SK-N-SH (cell line): Measurements from ENCODE around the gene COL28A1. TPM values are rescaled to one million over a fixed set of nuclear protein-coding genes. Genes with fewer than 3 reads are reported as not detected.

ENCODE experiments used
- CTCF ChIA-PET: fragments of 300-600, 350-600 bp; formaldehyde crosslinking; extraction: SDS; loops from one replicate; lab custom pipeline; 2021; lab: Yijun Ruan, JAX
- POLR2A ChIA-PET: fragments of 350-600 bp; sonication (Branson Sonifier 250); formaldehyde crosslinking; extraction: SDS; loops from one replicate; lab custom pipeline; 2020; ENCODE audit warnings: antibody characterized with exemption, inconsistent platforms; lab: Yijun Ruan, JAX
- DNase-seq: peaks from one replicate; pipeline ENCODE4 v3.0.0; 2012
- H2AFZ ChIP-seq: fragments of 200-600 bp; sonication (generic); 2 replicates; pipeline ENCODE4 v1.8.1; 2016; ENCODE audit warnings: antibody characterized with exemption, mild to moderate bottlenecking, low read depth
- H3F3A ChIP-seq: fragments of 200-600 bp; sonication (generic); replicated peaks from 2 replicates; pipeline ENCODE3; 2016; ENCODE audit warnings: antibody characterized with exemption, mild to moderate bottlenecking; ENCODE audit not compliant: insufficient read depth
- H3K27ac ChIP-seq, 2 experiments: fragments of 200-500 bp in 1 of 2; fragments of 200-600 bp in 1 of 2; sonication (Bioruptor generic) in 1 of 2; sonication (generic), shearing (Covaris generic) in 1 of 2; 2 replicates each; pipeline versions ENCODE4 v1.5.1 to v1.6.1; 2014 to 2016; ENCODE audit warnings: low read depth in 2 of 2, inconsistent platforms in 1 of 2, low read length in 1 of 2, mild to moderate bottlenecking in 1 of 2, mixed read lengths in 1 of 2
- H3K27me3 ChIP-seq: fragments of 200-600 bp; sonication (generic), shearing (Covaris generic); 2 replicates; pipeline ENCODE4 v1.6.1; 2016; ENCODE audit warnings: mixed run types; ENCODE audit not compliant: insufficient read depth
- H3K36me3 ChIP-seq, 2 experiments: fragments of 200-500 bp in 1 of 2; fragments of 200-600 bp in 1 of 2; sonication (Bioruptor generic) in 1 of 2; sonication (generic) in 1 of 2; replicated peaks in 1 of 2; 2 replicates each; pipeline versions ENCODE3 to v1.5.1; 2014 to 2016; ENCODE audit warnings: low read length in 1 of 2, mild to moderate bottlenecking in 1 of 2; ENCODE audit not compliant: insufficient read depth in 2 of 2, control insufficient read depth in 1 of 2
- H3K4me1 ChIP-seq, 2 experiments: fragments of 200-500 bp in 1 of 2; fragments of 200-600 bp in 1 of 2; sonication (Bioruptor generic) in 1 of 2; sonication (generic), shearing (Covaris generic) in 1 of 2; 2 replicates each; pipeline versions ENCODE4 v1.5.1 to v1.6.1; 2014 to 2016; ENCODE audit warnings: low read depth in 1 of 2, low read length in 1 of 2, mixed run types in 1 of 2; ENCODE audit not compliant: insufficient read depth in 2 of 2, control insufficient read depth in 1 of 2
- H3K4me2 ChIP-seq: fragments of 200-600 bp; sonication (generic), shearing (Covaris generic); 2 replicates; pipeline ENCODE4 v1.6.1; 2017; ENCODE audit warnings: mixed run types
- H3K4me3 ChIP-seq, 2 experiments: fragments of 200-500 bp in 1 of 2; fragments of 200-600 bp in 1 of 2; sonication (Bioruptor generic) in 1 of 2; sonication (generic), shearing (Covaris generic) in 1 of 2; 2 replicates each; pipeline versions ENCODE4 v1.5.1 to v1.8.1; 2014 to 2016; ENCODE audit warnings: low read depth in 2 of 2, inconsistent platforms in 1 of 2, low read length in 1 of 2, mild to moderate bottlenecking in 1 of 2, mixed read lengths in 1 of 2, moderate library complexity in 1 of 2
- H3K79me2 ChIP-seq: fragments of 200-600 bp; sonication (generic); 2 replicates; pipeline ENCODE4 v1.8.1; 2017; ENCODE audit warnings: mild to moderate bottlenecking; ENCODE audit not compliant: insufficient read depth
- H3K9ac ChIP-seq: fragments of 200-600 bp; sonication (generic); 2 replicates; pipeline ENCODE4 v1.6.1; 2017; ENCODE audit warnings: mixed run types
- H3K9me2 ChIP-seq: fragments of 200-600 bp; sonication (generic); 2 replicates; pipeline ENCODE4 v1.6.1; 2017; ENCODE audit warnings: mixed run types
- H3K9me3 ChIP-seq: fragments of 200-600 bp; sonication (generic); 2 replicates; pipeline ENCODE4 v1.6.1; 2017; ENCODE audit warnings: mixed run types, mild to moderate bottlenecking, moderate library complexity
- H4K20me1 ChIP-seq: fragments of 200-600 bp; sonication (generic); 2 replicates; pipeline ENCODE4 v1.6.1; 2017; ENCODE audit warnings: mild to moderate bottlenecking, mixed run types; ENCODE audit not compliant: insufficient read depth
- CHD2 ChIP-seq: fragments of 150-350 bp; IDR thresholded peaks from 2 replicates; pipeline ENCODE4 v1.6.1; 2018; ENCODE audit warnings: low read length; ENCODE audit not compliant: partially characterized antibody
- ELF1 ChIP-seq: IDR thresholded peaks from 2 replicates; pipeline ENCODE4 v1.4.0; 2012
- EP300 ChIP-seq, 2 experiments: IDR thresholded peaks; 2 replicates each; pipeline versions ENCODE4 v1.4.0 to v1.6.1; 2012; ENCODE audit warnings: borderline replicate concordance in 1 of 2, low read depth in 1 of 2, low read length in 1 of 2
- FOSL2 ChIP-seq: IDR thresholded peaks from 2 replicates; pipeline ENCODE4 v1.4.0; 2012; ENCODE audit warnings: low read depth, mild to moderate bottlenecking, moderate library complexity, borderline replicate concordance
- GABPA ChIP-seq: IDR thresholded peaks from 2 replicates; pipeline ENCODE4 v1.4.0; 2012; ENCODE audit warnings: low read depth, mild to moderate bottlenecking
- GATA2 ChIP-seq: sonication (generic); formaldehyde crosslinking; IDR thresholded peaks from 2 replicates; pipeline ENCODE4 v1.5.0; 2020; ENCODE audit warnings: mild to moderate bottlenecking, missing genetic modification reagents
- JUND ChIP-seq: IDR thresholded peaks from 2 replicates; pipeline ENCODE4 v1.4.0; 2012
- MEF2A ChIP-seq: IDR thresholded peaks from 2 replicates; pipeline ENCODE4 v1.4.0; 2012; ENCODE audit warnings: low read depth, borderline replicate concordance
- MXI1 ChIP-seq: IDR thresholded peaks from 2 replicates; pipeline ENCODE4 v1.6.1; 2012; ENCODE audit warnings: mild to moderate bottlenecking, low read depth, low read length, improper control_type of control experiment
- NRF1 ChIP-seq: IDR thresholded peaks from 2 replicates; pipeline ENCODE4 v1.6.1; 2012; ENCODE audit warnings: low read depth, mild to moderate bottlenecking, low read length
- POLR2AphosphoS5 ChIP-seq: IDR thresholded peaks from 2 replicates; pipeline ENCODE4 v1.6.1; 2012; ENCODE audit warnings: low read depth, low read length
- RAD21 ChIP-seq: IDR thresholded peaks from 2 replicates; pipeline ENCODE4 v1.6.1; 2012; ENCODE audit warnings: mild to moderate bottlenecking, low read length
- RFX5 ChIP-seq: IDR thresholded peaks from 2 replicates; pipeline ENCODE4 v1.6.1; 2012; ENCODE audit warnings: mild to moderate bottlenecking, improper control_type of control experiment, low read length
- SIN3A ChIP-seq: IDR thresholded peaks from 2 replicates; pipeline ENCODE4 v1.6.1; 2012; ENCODE audit warnings: low read depth, mild to moderate bottlenecking, low read length, moderate library complexity, borderline replicate concordance
- TAF1 ChIP-seq: IDR thresholded peaks from 2 replicates; pipeline ENCODE4 v1.6.1; 2012; ENCODE audit warnings: low read depth, mild to moderate bottlenecking, low read length, moderate library complexity, borderline replicate concordance
- TCF12 ChIP-seq: IDR thresholded peaks from 2 replicates; pipeline ENCODE4 v1.4.0; 2012
- TEAD4 ChIP-seq: IDR thresholded peaks from 2 replicates; pipeline ENCODE4 v1.4.0; 2012; ENCODE audit warnings: mild to moderate bottlenecking, borderline replicate concordance; ENCODE audit not compliant: insufficient read depth
- YY1 ChIP-seq: IDR thresholded peaks from 2 replicates; pipeline ENCODE4 v1.4.0; 2012; ENCODE audit warnings: low read depth, mild to moderate bottlenecking
- WGBS: methylation state at CpG from one replicate; pipeline ENCODE4 v1.1.6; 2017; ENCODE audit warnings: low lambda C conversion rate; 5-methylcytosine and 5-hydroxymethylcytosine counted together
- polyA plus RNA-seq, 3 experiments: library from polyadenylated mRNA; depleted of rRNA; stranded (reverse); fragments of >200 nt; gene quantifications; 2 replicates each; pipeline ENCODE4 v1.2.3, GENCODE V29; 2012
- TF ChIP-seq, protein P1 (sequence below): fragments of 150-350 bp; IDR thresholded peaks from 2 replicates; pipeline ENCODE4 v1.6.1; 2017; ENCODE audit warnings: antibody characterized with exemption, low read length, low read depth, borderline replicate concordance
- TF ChIP-seq, protein P2 (sequence below): fragments of 200-600 bp; sonication (generic); IDR thresholded peaks from 2 replicates; pipeline ENCODE4 v1.6.1; 2017; ENCODE audit warnings: antibody characterized with exemption, mild to moderate bottlenecking, moderate library complexity
- TF ChIP-seq, protein P3 (sequence below): IDR thresholded peaks from 2 replicates; pipeline ENCODE4 v1.4.0; 2012; ENCODE audit warnings: low read depth, borderline replicate concordance
- TF ChIP-seq, protein P4 (sequence below): IDR thresholded peaks from 2 replicates; pipeline ENCODE4 v1.4.0; 2012; ENCODE audit warnings: low read depth
- TF ChIP-seq, protein P5 (sequence below): fragments of 150-350 bp; IDR thresholded peaks from 2 replicates; pipeline ENCODE4 v1.6.1; 2016; ENCODE audit warnings: mild to moderate bottlenecking, low read depth, low read length

The COL28A1 gene
- polyA plus RNA-seq, 1 of the 3 experiments (the other 2 are of a cell fraction) = not detected

DNA sequence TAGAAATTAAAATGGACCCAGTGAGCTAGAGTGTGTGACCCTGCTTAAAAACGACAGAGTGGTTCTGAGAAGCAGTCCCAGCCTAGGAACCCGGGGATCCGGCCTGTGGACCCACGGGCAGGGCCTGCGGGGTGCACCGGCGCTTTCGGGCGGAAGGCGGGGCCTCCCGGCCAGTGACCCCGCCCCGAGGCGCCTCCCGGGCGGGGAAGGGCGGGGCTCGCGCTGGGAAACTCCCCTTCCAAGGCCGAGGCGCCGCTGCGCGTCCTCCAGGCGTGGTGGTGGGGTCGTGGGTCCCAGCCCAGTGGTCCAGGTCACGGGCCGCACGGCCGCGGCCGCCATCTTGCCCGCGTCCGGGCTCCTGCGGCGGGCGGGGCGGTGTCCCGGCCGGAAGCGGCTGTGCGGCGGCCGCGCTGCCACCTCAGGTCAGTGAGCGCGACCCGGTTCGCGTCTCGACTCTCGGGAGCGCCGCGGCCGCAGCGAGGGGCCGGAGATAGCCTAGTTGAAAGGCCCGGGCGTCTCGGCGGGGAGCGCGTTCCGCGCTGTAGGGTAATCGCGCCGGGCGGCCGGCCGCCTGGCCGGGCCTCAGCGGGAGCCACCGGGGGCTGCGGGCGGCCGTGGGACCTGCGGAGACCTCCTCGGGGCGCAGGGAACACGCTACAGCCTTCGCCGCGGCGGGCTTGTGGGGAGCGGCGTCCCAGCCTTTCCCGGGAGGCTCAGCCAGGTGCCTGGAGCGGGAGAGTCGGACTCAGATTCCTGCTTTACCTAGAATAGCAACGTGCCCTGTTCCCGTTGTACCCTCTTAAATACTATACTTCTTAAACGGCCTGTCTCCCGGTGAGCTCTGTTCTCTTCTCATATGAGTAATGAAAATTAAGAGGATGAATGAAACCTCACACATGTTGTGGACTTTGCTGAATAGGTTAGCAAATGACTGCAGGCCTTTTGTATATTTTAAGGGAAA is 31.3 kb upstream of the COL28A1 start, which contains the start of gene MIOS:
TSS of gene MIOS (plus strand) at position 234 of the 961 bp plus-strand sequence. CDS start 5,592 bp downstream, outside the sequence.
- Histone ChIP-seq H3K9me2 (no peaks in the 10 kb centered on the region), H3K9me3 (no peaks in the 10 kb centered on the region), H3K79me2 (peaks cover 47% of the 10 kb centered on the region), H3K4me1 (peaks cover 16 to 21% of the 10 kb centered on the region in 2 experiments; a peak in 3 of 4 replicates), H3K36me3 (peaks cover 6 to 33% of the 10 kb centered on the region in 2 experiments), H3K4me3 (peak within 1 kb of the TSS; percentile 86 to 94), H2AFZ (peak within 1 kb of the TSS; percentile 89), H3F3A (peaks cover 22% of the 10 kb centered on the region), H3K9ac (peak within 1 kb of the TSS; percentile 85), H3K27me3 (no peaks in the 10 kb centered on the region), H4K20me1 (no peaks in the 10 kb centered on the region), H3K4me2 (peak within 1 kb of the TSS; percentile 77), H3K27ac (peak within 1 kb of the TSS; percentile 70 to 92)
- DNase-seq = peak; percentile 100
- 1% methylated on average over 39 of the region's 96 CpGs for WGBS
- ChIA-PET CTCF (interaction anchor here (1.2 to 1.9 kb wide), 2 partner anchors 25 to 143 kb away, joined by 3 to 4 read pairs; no protein-coding TSS in a partner anchor), POLR2A (no interaction called here)
- TF ChIP-seq ELF1 (no peak), JUND (no peak), CHD2 (peak; percentile 66), SIN3A (peak; percentile 45; the same call in 1 of the 2 replicates), MEF2A (no peak), YY1 (peak; percentile 90), EP300 (IDR thresholded peaks at IDR 0.05; ENCODE audit: borderline replicate concordance in 1 of 2, low read depth in 1 of 2, low read length in 1 of 2) (peak in 1 of 2 experiments; percentile 12; a peak in 1 of 4 replicates), GATA2 (CRISPR knock-in tag) (no peak), TAF1 (peak; percentile 81), POLR2AphosphoS5 (peak; percentile 77), TEAD4 (no peak), NRF1 (peak; percentile 24; the same call in 1 of the 2 replicates), FOSL2 (no peak), MXI1 (peak; percentile 83), RAD21 (no peak), TCF12 (no peak), GABPA (no peak; the same call in 1 of the 2 replicates), RFX5 (no peak)
- TF ChIP-seq, protein P1, sequence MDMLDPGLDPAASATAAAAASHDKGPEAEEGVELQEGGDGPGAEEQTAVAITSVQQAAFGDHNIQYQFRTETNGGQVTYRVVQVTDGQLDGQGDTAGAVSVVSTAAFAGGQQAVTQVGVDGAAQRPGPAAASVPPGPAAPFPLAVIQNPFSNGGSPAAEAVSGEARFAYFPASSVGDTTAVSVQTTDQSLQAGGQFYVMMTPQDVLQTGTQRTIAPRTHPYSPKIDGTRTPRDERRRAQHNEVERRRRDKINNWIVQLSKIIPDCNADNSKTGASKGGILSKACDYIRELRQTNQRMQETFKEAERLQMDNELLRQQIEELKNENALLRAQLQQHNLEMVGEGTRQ = no peak
- TF ChIP-seq, protein P2, sequence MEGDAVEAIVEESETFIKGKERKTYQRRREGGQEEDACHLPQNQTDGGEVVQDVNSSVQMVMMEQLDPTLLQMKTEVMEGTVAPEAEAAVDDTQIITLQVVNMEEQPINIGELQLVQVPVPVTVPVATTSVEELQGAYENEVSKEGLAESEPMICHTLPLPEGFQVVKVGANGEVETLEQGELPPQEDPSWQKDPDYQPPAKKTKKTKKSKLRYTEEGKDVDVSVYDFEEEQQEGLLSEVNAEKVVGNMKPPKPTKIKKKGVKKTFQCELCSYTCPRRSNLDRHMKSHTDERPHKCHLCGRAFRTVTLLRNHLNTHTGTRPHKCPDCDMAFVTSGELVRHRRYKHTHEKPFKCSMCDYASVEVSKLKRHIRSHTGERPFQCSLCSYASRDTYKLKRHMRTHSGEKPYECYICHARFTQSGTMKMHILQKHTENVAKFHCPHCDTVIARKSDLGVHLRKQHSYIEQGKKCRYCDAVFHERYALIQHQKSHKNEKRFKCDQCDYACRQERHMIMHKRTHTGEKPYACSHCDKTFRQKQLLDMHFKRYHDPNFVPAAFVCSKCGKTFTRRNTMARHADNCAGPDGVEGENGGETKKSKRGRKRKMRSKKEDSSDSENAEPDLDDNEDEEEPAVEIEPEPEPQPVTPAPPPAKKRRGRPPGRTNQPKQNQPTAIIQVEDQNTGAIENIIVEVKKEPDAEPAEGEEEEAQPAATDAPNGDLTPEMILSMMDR = no peak
- TF ChIP-seq, protein P3, sequence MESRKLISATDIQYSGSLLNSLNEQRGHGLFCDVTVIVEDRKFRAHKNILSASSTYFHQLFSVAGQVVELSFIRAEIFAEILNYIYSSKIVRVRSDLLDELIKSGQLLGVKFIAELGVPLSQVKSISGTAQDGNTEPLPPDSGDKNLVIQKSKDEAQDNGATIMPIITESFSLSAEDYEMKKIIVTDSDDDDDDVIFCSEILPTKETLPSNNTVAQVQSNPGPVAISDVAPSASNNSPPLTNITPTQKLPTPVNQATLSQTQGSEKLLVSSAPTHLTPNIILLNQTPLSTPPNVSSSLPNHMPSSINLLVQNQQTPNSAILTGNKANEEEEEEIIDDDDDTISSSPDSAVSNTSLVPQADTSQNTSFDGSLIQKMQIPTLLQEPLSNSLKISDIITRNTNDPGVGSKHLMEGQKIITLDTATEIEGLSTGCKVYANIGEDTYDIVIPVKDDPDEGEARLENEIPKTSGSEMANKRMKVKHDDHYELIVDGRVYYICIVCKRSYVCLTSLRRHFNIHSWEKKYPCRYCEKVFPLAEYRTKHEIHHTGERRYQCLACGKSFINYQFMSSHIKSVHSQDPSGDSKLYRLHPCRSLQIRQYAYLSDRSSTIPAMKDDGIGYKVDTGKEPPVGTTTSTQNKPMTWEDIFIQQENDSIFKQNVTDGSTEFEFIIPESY = no peak
- TF ChIP-seq, protein P4, sequence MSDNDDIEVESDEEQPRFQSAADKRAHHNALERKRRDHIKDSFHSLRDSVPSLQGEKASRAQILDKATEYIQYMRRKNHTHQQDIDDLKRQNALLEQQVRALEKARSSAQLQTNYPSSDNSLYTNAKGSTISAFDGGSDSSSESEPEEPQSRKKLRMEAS = peak; percentile 30; the same call in 1 of the 2 replicates
- TF ChIP-seq, protein P5, sequence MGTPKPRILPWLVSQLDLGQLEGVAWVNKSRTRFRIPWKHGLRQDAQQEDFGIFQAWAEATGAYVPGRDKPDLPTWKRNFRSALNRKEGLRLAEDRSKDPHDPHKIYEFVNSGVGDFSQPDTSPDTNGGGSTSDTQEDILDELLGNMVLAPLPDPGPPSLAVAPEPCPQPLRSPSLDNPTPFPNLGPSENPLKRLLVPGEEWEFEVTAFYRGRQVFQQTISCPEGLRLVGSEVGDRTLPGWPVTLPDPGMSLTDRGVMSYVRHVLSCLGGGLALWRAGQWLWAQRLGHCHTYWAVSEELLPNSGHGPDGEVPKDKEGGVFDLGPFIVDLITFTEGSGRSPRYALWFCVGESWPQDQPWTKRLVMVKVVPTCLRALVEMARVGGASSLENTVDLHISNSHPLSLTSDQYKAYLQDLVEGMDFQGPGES = no peak
